Endothelial cell of umbilical vein (primary cell): ENCODE results near the gene LRRC8C. TPM values are rescaled to one million over a fixed set of nuclear protein-coding genes. Genes with fewer than 3 reads are reported as not detected.

Source experiments
- BruUV-seq: library from RNA; stranded (reverse); fragments of 400-500 nt; replicated peaks from 2 replicates; lab custom pipeline; 2021; lab: Mats Ljungman, UMichigan
- CTCF ChIA-PET: fragments of 300-600, 350-600 bp; sonication (Branson Sonifier 250); formaldehyde crosslinking; loops from one replicate; lab custom pipeline; 2021; ENCODE audit warnings: antibody characterized with exemption, inconsistent platforms; lab: Charles Lee
- POLR2A ChIA-PET: fragments of 300-600, 350-600 bp; sonication (Branson Sonifier 250); formaldehyde crosslinking; loops from one replicate; lab custom pipeline; 2021; ENCODE audit warnings: antibody characterized with exemption, inconsistent platforms; lab: Charles Lee
- DNase-seq: peaks from one replicate; pipeline ENCODE4 v3.0.0-alpha.2; 2011; ENCODE audit warnings: low read depth, low spot score
- FAIRE-seq: peaks from 2 replicates; lab custom pipeline; 2011; peaks lifted over from hg19 to GRCh38; lab: Jason Lieb, UNC
- H2AFZ ChIP-seq: 2 replicates; pipeline ENCODE4 v1.6.0; 2012; ENCODE audit warnings: low read depth, low read length, control low read depth, inconsistent platforms
- H3K27ac ChIP-seq: 2 replicates; pipeline ENCODE4 v1.5.1; 2011; ENCODE audit warnings: low read depth, mild to moderate bottlenecking, control low read depth, low read length, moderate library complexity; ENCODE audit not compliant: insufficient read depth
- H3K27me3 ChIP-seq, 2 experiments: 2 replicates each; pipeline versions ENCODE4 v1.6.0 to v1.6.1; 2011; ENCODE audit warnings: low read length in 2 of 2, mixed read lengths in 1 of 2; ENCODE audit not compliant: control insufficient read depth in 2 of 2, insufficient read depth in 2 of 2
- H3K36me3 ChIP-seq, 2 experiments: 2 replicates in 1 of 2; 3 replicates in 1 of 2; pipeline ENCODE4 v1.5.1; 2011; ENCODE audit warnings: low read length in 2 of 2, mild to moderate bottlenecking in 1 of 2, moderate library complexity in 1 of 2; ENCODE audit not compliant: control insufficient read depth in 2 of 2, insufficient read depth in 2 of 2; ENCODE audit errors: extremely low read depth in 1 of 2
- H3K4me1 ChIP-seq: 3 replicates; pipeline ENCODE4 v1.5.1; 2011; ENCODE audit warnings: mild to moderate bottlenecking, low read length; ENCODE audit not compliant: control insufficient read depth, insufficient read depth; ENCODE audit errors: extremely low read depth
- H3K4me2 ChIP-seq: 2 replicates; pipeline ENCODE4 v1.6.1; 2011; ENCODE audit warnings: low read length, control low read depth, mixed read lengths; ENCODE audit not compliant: insufficient read depth
- H3K4me3 ChIP-seq, 3 experiments: fragments of 200-600 bp in 1 of 3; sonication (generic), shearing (Covaris generic) in 1 of 3; replicated peaks in 1 of 3; 2 replicates each; pipeline ENCODE4 v1.5.1; 2011 to 2016; ENCODE audit warnings: control low read depth in 3 of 3, low read length in 3 of 3, mild to moderate bottlenecking in 2 of 3, inconsistent platforms in 1 of 3, low read depth in 1 of 3, moderate library complexity in 1 of 3; ENCODE audit not compliant: insufficient read depth in 1 of 3
- H3K79me2 ChIP-seq: 2 replicates; pipeline ENCODE4 v1.6.0; 2012; ENCODE audit warnings: low read length, inconsistent platforms; ENCODE audit not compliant: control insufficient read depth, insufficient read depth
- H3K9ac ChIP-seq: replicated peaks from 2 replicates; pipeline ENCODE3; 2011; ENCODE audit warnings: low read length, control low read depth; ENCODE audit not compliant: insufficient read depth; ENCODE audit errors: extremely low read depth
- H3K9me1 ChIP-seq: replicated peaks from 3 replicates; pipeline ENCODE4 v1.6.0; 2011; ENCODE audit warnings: mild to moderate bottlenecking, low read length; ENCODE audit not compliant: control insufficient read depth, insufficient read depth; ENCODE audit errors: extremely low read depth
- H3K9me3 ChIP-seq: replicated peaks from 2 replicates; pipeline ENCODE4 v1.5.1; 2012; ENCODE audit warnings: low read length, inconsistent platforms; ENCODE audit not compliant: control insufficient read depth, insufficient read depth
- H4K20me1 ChIP-seq: replicated peaks from 2 replicates; pipeline ENCODE3; 2011; ENCODE audit warnings: mild to moderate bottlenecking, low read length; ENCODE audit not compliant: control insufficient read depth, insufficient read depth; ENCODE audit errors: extremely low read depth
- JUN ChIP-seq: IDR thresholded peaks from 2 replicates; pipeline ENCODE4 v1.6.1; 2011; ENCODE audit warnings: borderline replicate concordance, low read depth; ENCODE audit not compliant: insufficient read length, insufficient read depth
- POLR2A ChIP-seq: IDR thresholded peaks from 2 replicates; pipeline ENCODE4 v1.6.1; 2012; ENCODE audit warnings: low read depth, mild to moderate bottlenecking, control low read depth, low read length
- dilution Hi-C: fragments of 300-500 bp; cut with MboI; formaldehyde crosslinking; loops from one replicate; pipeline ENCODE4 v1.15.0; 2019; ENCODE audit warnings: low sequenced_read_pairs; ENCODE audit not compliant: extremely low pct_ligation_motif_present
- intact Hi-C: fragments of 100-400 bp; cut with micrococcal nuclease; formaldehyde crosslinking; loops from one replicate; pipeline ENCODE4 v1.10.0; 2022
- polyA plus RNA-seq, 4 experiments: library from polyadenylated mRNA; depleted of rRNA in 3 of 4; stranded (reverse) in 3 of 4; unstranded in 1 of 4; fragments of >200 nt; gene quantifications; 2 replicates each; pipeline versions ENCODE4 v1.2.1 to v1.2.3, GENCODE V29; 2011 to 2012; ENCODE audit warnings: missing spikeins in 1 of 4
- total RNA-seq: library from RNA; stranded (reverse); gene quantifications from 2 replicates; pipeline ENCODE4 v1.2.3, GENCODE V29; 2021
- TF ChIP-seq, protein P1 (sequence below): IDR thresholded peaks from 2 replicates; pipeline ENCODE4 v1.6.1; 2011; ENCODE audit not compliant: insufficient read depth, insufficient read length

The LRRC8C gene
- total and polyA plus RNA-seq, 2 donors (not counting 3 experiments of a cell fraction or from before 2014, with no cell fraction given) = 33.6 to 51.5 TPM

DNA sequence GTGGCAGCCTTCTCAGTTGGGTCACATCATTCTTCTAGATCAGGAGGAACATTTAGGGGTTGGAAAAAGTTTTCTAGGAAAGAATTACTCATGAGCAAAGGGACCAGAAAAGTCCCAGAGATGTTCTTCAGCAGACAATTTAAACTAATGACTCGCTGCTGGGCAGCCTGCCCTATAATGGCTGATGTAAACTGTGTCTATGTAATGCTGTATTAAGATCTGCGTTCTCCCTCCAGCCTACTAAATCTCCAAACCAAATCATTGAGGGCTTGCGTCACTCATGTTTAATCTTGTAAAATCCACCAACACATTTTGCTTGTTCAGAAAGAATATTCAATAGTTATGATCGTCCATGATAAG is 92.1 kb downstream of the LRRC8C start:
- intact Hi-C loops = loop anchor here (2.0 kb wide), 1 partner anchor 14 kb away; no protein-coding TSS in a partner anchor
- Histone ChIP-seq H3K36me3 (no peaks in the 10 kb centered on the region), H3K9me3 (no peaks in the 10 kb centered on the region), H2AFZ (no peak overlapping the region), H3K27ac (peak overlapping the region; percentile 85), H3K9ac (peak overlapping the region; percentile 33), H3K9me1 (no peaks in the 10 kb centered on the region), H3K4me3 (no peak overlapping the region), H3K4me2 (peak overlapping the region; percentile 38), H4K20me1 (no peaks in the 10 kb centered on the region), H3K79me2 (peaks cover 3% of the 10 kb centered on the region), H3K27me3 (no peaks in the 10 kb centered on the region), H3K4me1 (peaks cover 64% of the 10 kb centered on the region)
- POLR2A ChIA-PET = interaction anchor here (0.7 kb wide), 1 partner anchor 70 kb away, joined by 3 read pairs; no protein-coding TSS in a partner anchor
- no peak for DNase-seq
- dilution Hi-C loops = no loop called here
- FAIRE-seq = no peak
- BruUV-seq = TSS peak; percentile 41
- CTCF ChIA-PET = interaction anchor here (0.7 to 2.0 kb wide), 3 partner anchors 12 to 38 kb away, joined by 3 to 10 read pairs (median 6); no protein-coding TSS in a partner anchor
- TF ChIP-seq POLR2A = peak; percentile 6
- TF ChIP-seq JUN = no peak

DNA sequence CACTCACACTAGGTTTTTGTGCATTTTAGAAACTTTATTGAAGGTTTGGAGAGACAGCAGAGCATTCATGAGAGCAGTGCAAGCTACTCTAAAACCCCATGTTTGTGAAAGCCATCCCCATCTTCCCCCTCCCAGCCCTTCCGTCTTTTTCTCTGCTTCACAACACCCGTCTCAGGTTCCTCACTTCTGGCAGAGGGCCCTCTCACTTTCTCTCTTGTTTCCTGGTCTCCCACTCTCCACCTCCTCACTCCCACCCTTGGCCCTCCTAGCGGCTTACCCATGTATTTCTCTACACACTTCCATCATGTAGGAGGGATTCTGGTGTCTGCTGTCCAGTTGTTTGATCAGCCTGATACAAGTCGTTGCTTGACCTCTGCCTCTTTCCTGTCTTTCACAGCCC is 92.7 kb downstream of the LRRC8C start:
- H3K27ac ChIP-seq = no peak overlapping the region
- ChIA-PET POLR2A (interaction anchor here (0.7 kb wide), 1 partner anchor 71 kb away, joined by 3 read pairs; no protein-coding TSS in a partner anchor), CTCF (no interaction called here)
- no peaks in the 10 kb centered on the region for H3K9me3 ChIP-seq
- no TSS peak for BruUV-seq
- peaks cover 58% of the 10 kb centered on the region for H3K4me1 ChIP-seq
- no peaks in the 10 kb centered on the region for H3K36me3 ChIP-seq
- no peaks in the 10 kb centered on the region for H4K20me1 ChIP-seq
- no peak overlapping the region for H3K4me3 ChIP-seq
- H3K9me1 ChIP-seq = no peaks in the 10 kb centered on the region
- no peak overlapping the region for H3K4me2 ChIP-seq
- FAIRE-seq (no peak), DNase-seq (no peak)
- H3K9ac ChIP-seq = no peak overlapping the region
- H3K27me3 ChIP-seq = no peaks in the 10 kb centered on the region
- TF ChIP-seq, protein P1, sequence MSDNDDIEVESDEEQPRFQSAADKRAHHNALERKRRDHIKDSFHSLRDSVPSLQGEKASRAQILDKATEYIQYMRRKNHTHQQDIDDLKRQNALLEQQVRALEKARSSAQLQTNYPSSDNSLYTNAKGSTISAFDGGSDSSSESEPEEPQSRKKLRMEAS = no peak
- dilution Hi-C loops (no loop called here), intact Hi-C loops (loop anchor here (2.0 kb wide), 1 partner anchor 15 kb away; no protein-coding TSS in a partner anchor)
- H2AFZ ChIP-seq = no peak overlapping the region
- peaks cover 3% of the 10 kb centered on the region for H3K79me2 ChIP-seq
